ENCODE measurements around the gene GATAD2B. TPM values are rescaled to one million over a fixed set of nuclear protein-coding genes. Genes with fewer than 3 reads are reported as not detected.
A peak's percentile ranks its signal among the peaks of the same experiment; 100 is the strongest.

The GATAD2B gene
- total RNA-seq, 4 donors from 2014 or later: 16.7 to 28.1 (median 20.2) TPM

GRCh38 chr1:153880962-153881361 is 41.8 kb downstream of the GATAD2B start:
- intact Hi-C loops (cut with DNase I; ENCODE audit: low total_unique reads): no loop called here

GRCh38 chr1:153880024-153880423 is 42.7 kb downstream of the GATAD2B start:
- Histone ChIP-seq H3K4me3 (no peak overlapping the region), H3K27ac (peak overlapping the region in 2 of 4 donors; percentile 59 to 67), H3K36me3 (no peaks in the 10 kb centered on the region), H3K4me1 (peaks cover 26 to 41% (median 27%) of the 10 kb centered on the region in 4 donors), H3K27me3 (no peaks in the 10 kb centered on the region), H3K9me3 (no peaks in the 10 kb centered on the region)
- intact Hi-C loops (cut with DNase I; ENCODE audit: low total_unique reads): no loop called here
- WGBS, 2 donors (ENCODE audit: low coverage in 1 of 2): 91 to 100% methylated on average over 7 to 9 of the region's 9 CpGs
- DNase-seq: no peak
- in situ Hi-C loops (cut with MboI; ENCODE audit: low pct_ligation_motif_present in 1 of 4, low pct_unique_long_range_greater_than_20kb in 1 of 4, low sequenced_read_pairs in 3 of 4): no loop called here
- TF ChIP-seq EP300 (IDR thresholded peaks at IDR 0.05; ENCODE audit: low read depth) (no peak), CTCF (IDR thresholded peaks at IDR 0.05) (no peak), POLR2AphosphoS5 (IDR thresholded peaks at IDR 0.05) (no peak), POLR2A (IDR thresholded peaks at IDR 0.05) (no peak)

More at GRCh38 chr1:153880962-153881361, 41.8 kb downstream of the GATAD2B start:
- TF ChIP-seq CTCF (IDR thresholded peaks at IDR 0.05) (no peak), EP300 (IDR thresholded peaks at IDR 0.05; ENCODE audit: low read depth) (no peak), POLR2AphosphoS5 (IDR thresholded peaks at IDR 0.05) (peak; percentile 55 to 73 (median 71)), POLR2A (IDR thresholded peaks at IDR 0.05) (no peak)
- peak; percentile 88 for DNase-seq
- in situ Hi-C loops (cut with MboI; ENCODE audit: low pct_ligation_motif_present in 1 of 4, low pct_unique_long_range_greater_than_20kb in 1 of 4, low sequenced_read_pairs in 3 of 4): no loop called here
- no peaks in the 10 kb centered on the region for H3K27me3 ChIP-seq
- peak overlapping the region in 1 of 4 donors; percentile 14 for H3K4me3 ChIP-seq
- H3K4me1 ChIP-seq: peaks cover 26 to 50% (median 28%) of the 10 kb centered on the region in 4 donors
- H3K27ac ChIP-seq: peak overlapping the region; percentile 33 to 67 (median 60)
- H3K36me3 ChIP-seq: no peaks in the 10 kb centered on the region
- WGBS, 2 donors (ENCODE audit: low coverage in 1 of 2): 0 to 17% methylated on average over 1 to 5 of the region's 5 CpGs
- no peaks in the 10 kb centered on the region for H3K9me3 ChIP-seq

DNA sequence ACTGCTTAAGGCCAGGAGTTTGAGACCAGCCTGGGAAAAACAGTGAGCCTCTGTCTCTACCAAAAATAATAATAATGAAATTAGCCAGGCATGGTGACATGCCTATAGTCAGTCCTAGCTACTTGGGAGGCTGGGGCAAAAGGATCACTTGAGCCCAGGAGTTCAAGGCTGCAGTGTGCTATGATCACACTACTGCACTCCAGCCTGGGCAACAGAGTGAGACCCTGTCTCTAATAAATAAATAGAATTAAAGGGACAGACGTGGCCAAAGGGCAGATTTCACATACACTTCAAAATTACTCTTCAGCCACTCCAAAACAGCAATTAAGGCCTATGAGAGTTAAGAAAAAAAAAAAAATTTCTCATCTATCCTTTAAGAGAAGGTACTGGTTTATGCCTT is 45.7 kb downstream of the GATAD2B start:
- Histone ChIP-seq H3K27ac (no peak overlapping the region), H3K4me3 (no peak overlapping the region), H3K27me3 (no peaks in the 10 kb centered on the region), H3K36me3 (no peaks in the 10 kb centered on the region), H3K4me1 (peaks cover 18 to 30% (median 19%) of the 10 kb centered on the region in 4 donors), H3K9me3 (no peaks in the 10 kb centered on the region)
- DNase-seq: no peak
- TF ChIP-seq CTCF (IDR thresholded peaks at IDR 0.05): no peak
- TF ChIP-seq POLR2A (IDR thresholded peaks at IDR 0.05): no peak
- no peak for TF ChIP-seq EP300 (IDR thresholded peaks at IDR 0.05; ENCODE audit: low read depth)
- no peak for TF ChIP-seq POLR2AphosphoS5 (IDR thresholded peaks at IDR 0.05)
- in situ Hi-C loops (cut with MboI; ENCODE audit: low pct_ligation_motif_present in 1 of 4, low pct_unique_long_range_greater_than_20kb in 1 of 4, low sequenced_read_pairs in 3 of 4): no loop called here
- intact Hi-C loops (cut with DNase I; ENCODE audit: low total_unique reads): no loop called here
- WGBS, 2 donors (ENCODE audit: low coverage in 1 of 2): 67 to 82% methylated on average over 1 of the region's 1 CpG

DNA sequence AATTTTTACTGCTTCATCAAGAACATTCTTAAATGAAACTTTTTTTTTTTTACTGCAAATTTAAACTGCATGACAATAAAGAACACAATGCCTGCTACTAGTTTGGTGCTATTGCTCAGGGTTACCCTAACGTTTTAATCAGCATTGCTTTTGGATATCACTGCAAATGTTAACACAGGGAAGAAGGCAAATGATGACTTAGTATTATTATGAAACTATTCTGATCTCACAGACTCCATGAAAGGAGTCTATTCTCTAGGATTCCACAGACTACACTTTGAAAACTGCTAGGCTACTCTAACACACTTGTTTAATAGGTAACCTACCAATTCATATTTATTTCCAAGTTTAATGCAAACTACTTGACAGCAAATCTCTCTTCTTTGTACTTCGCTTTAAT is 49.8 kb downstream of the GATAD2B start:
- H3K4me1 ChIP-seq: peaks cover 0 to 10% (median 0%) of the 10 kb centered on the region in 4 donors
- TF ChIP-seq POLR2AphosphoS5 (IDR thresholded peaks at IDR 0.05) (no peak), POLR2A (IDR thresholded peaks at IDR 0.05) (no peak), CTCF (IDR thresholded peaks at IDR 0.05) (no peak), EP300 (IDR thresholded peaks at IDR 0.05; ENCODE audit: low read depth) (no peak)
- H3K4me3 ChIP-seq: no peak overlapping the region
- no peak for DNase-seq
- H3K27ac ChIP-seq: no peak overlapping the region
- H3K36me3 ChIP-seq: no peaks in the 10 kb centered on the region
- no peaks in the 10 kb centered on the region for H3K9me3 ChIP-seq
- intact Hi-C loops (cut with DNase I; ENCODE audit: low total_unique reads): no loop called here
- WGBS, 2 donors (ENCODE audit: low coverage in 1 of 2): 59 to 72% methylated on average over 2 of the region's 2 CpGs
- in situ Hi-C loops (cut with MboI; ENCODE audit: low pct_ligation_motif_present in 1 of 4, low pct_unique_long_range_greater_than_20kb in 1 of 4, low sequenced_read_pairs in 3 of 4): no loop called here
- H3K27me3 ChIP-seq: no peaks in the 10 kb centered on the region
